Stimulated activated CD4-positive, alpha-beta T cell treated with anti-CD3 and anti-CD28 coated beads, Interleukin-12 subunit alpha, Interleukin-12 subunit beta, amount 100 ng/mL, for 4 hours (primary cell): Measurements from ENCODE around the gene MTUS2.

Experiments
- DNase-seq: peaks from one replicate; pipeline ENCODE4 v3.0.0-alpha.2; 2020

MTUS2 gene

DNA sequence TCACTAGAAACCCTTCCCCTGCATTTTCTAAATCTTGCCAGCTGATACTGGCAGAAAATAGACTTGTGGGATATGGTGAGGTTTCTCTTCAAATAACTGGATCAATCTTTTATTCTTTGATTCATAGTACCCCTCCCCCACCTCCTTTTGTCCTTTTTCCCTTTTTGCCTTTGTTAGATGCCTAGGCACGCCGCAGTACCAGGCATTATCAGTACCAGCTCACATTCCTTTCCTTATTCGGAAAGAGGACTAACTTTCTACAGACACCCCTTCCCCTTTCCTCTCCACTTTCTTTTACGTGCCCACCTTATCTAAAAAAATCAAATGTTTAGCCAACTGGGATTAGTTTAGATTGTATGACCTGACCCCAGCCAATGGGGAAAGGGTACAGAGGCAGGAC, 226.4 kb downstream of the MTUS2 start:
- no peak for DNase-seq

DNA sequence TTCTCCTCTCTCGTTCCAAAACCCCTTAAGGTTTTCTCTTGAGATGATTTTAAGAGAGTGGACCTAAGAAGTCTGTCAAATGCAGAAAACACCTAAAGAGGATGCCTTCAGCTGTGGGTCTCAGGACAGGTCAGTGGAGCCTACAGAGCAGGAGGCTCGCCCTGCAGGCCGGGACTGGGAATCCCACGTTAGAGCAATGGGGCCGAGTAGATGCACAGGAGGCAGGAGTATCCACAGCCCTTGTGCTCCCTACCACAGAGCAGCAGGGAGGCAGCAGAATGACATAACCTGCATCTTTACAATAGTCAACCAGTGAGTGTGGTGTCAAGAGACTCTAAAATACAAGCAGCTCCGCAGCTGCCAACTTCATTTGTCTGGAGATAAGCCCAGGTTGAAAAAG, 229.4 kb downstream of the MTUS2 start:
- DNase-seq = no peak

DNA sequence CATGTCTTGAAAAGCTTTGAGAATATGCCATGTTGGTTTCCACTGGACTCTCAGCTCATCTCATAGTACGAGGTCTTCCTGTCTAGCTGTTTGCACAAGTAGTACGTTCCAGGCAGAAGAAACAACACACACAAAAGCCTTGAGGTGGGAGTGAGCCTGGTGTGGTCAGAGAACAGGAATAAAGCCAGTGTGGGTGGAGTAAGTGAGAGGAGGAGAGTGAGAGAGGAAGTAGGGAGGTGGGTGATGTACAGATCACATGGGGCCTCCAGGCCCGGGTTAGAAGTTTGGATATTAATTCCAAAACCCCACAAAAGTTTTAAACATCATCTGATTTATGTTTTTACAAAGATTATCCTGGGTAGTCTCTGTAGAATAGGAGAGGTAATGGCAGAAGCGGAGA, 230.6 kb downstream of the MTUS2 start:
- no peak for DNase-seq

DNA sequence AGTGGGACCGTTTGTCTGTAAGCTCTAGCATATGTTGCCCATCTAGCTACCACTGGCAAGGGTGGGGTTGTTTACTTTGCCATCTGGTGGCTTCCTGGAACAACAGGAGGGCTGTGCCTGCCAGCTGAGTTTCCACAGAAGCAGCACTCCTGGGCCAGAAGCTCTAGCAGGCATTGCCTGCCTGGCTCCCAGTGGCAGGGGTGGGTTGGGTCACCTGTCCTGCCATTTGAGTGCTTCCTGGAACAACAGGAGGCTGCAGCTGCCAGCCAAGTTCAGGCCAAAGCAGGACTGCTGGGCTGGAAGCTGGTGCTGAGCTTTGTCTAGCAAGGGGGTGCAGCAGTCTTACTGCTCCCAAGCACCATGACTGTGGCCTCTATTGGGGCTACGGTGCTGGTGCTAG, 239.7 kb downstream of the MTUS2 start:
- no peak for DNase-seq

DNA sequence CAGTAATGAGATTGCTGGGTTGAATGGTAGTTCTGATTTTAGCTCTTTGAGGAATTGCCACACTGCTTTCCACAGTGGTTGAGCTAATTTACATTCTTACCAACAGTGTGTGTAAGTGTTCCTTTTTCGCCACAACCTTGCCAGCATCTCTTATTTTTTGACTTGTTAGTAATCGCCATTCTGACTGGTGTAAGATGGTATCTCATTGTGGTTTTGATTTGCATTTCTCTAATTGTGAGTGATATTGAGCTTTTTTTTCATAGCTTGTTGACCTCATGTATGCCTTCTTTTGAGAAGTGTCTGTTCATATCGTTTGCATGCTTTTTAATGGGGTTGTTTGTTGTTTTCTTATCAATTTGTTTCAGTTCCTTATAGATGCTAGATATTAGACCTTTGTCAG, 245.0 kb downstream of the MTUS2 start:
- DNase-seq = no peak

DNA sequence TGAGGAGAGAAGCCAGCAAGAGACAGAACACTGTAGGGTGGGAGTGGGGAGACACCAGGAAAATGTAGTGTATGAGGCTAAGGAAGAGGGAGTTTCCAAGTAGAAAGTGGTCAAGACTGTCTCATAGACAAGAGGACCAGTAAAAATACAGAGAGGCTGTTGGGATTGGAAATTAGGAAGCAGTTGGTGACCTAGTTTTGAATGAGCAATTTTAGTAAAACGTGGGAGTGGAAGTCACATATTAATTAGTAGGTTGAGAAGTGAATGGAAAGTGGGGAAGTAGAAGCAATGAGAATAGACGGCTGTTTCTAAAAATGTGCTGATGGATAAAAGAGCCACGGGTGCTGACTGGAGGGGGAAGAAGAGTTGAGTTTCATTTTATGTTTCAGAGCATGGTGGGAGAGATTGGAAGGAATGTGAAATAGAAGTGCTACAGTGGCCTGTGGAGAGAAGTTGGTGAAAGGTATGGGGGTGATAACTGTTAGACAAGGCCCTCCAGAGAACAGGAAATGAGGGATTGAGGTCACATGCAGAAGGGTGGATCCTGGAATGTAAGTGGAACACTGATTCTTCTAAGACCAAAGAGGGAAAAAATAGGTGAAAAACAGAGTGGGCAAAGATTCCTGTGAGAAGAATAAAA, 247.3 kb downstream of the MTUS2 start:
- DNase-seq = no peak

DNA sequence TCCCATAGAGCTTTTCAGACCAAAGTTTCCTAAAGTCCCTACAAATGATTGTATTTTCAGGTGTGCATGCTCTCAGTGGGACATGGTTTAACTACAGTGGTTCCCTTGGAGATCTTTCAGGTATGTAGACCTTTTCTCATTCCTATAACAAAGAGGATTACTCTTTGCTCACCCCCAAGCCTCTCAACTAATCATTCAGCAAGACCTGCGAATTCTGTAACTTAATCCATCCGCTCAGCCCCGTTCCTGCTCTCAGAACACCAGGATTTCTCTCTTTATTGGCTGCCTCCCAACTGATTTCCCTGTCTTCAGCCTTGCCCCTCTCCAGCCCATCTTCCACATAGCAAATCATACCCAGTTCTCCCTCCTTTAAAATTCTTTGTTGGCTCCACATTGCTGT, 253.6 kb downstream of the MTUS2 start:
- no peak for DNase-seq

DNA sequence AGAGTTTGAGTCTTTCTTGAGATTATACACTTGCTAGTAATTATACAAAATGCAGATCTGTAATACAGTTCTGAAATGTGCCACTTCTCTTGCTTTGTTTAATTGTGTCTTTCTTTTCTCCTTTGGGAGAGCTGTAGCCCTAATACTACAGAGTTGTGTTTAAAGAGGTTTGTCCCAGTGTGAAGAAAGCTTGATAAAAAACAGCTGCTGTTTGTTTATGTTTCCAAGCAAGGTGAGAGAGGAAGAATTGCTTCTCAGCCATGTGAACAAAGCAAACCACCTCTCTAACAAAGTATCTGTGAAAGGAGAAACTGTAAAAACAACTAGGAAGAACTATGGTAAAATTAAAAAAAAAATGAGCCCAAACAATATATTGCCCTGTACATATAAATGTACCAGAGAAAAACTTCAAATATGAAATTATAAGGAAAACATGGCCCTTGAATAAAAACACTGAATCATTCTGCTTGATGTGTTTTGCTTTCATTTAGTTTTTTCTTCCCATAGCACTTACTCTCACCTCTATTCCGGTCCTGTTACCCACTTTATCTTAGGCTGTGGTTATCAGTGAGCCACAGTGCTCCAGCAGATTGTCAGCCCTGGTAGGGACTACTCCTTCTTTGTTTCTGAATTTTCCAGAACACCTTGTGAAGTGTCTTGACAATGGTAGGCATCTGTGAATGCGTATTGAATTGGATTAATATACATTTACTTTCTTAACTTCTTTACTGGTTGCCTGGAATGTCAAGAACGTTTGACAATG, 257.1 kb downstream of the MTUS2 start:
- DNase-seq = no peak

DNA sequence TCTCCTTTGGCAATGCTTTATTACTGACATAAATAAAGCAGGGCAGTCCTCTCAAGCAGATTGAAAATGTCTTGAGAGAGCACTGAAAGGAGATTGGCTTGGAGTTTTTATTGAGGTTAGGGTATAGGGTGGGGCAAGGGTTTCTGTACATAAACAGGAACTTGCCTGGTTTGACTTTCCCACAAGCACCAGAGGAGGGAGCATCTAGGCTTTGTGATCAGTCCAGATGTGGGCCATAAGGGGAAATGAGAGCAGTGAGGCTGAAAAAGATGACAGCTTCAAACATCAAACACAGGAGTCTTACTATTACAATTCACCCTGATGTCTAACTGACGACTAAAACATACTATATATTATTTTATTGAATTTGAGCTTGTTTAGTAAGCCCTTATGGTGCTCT, 260.9 kb downstream of the MTUS2 start:
- DNase-seq = no peak

DNA sequence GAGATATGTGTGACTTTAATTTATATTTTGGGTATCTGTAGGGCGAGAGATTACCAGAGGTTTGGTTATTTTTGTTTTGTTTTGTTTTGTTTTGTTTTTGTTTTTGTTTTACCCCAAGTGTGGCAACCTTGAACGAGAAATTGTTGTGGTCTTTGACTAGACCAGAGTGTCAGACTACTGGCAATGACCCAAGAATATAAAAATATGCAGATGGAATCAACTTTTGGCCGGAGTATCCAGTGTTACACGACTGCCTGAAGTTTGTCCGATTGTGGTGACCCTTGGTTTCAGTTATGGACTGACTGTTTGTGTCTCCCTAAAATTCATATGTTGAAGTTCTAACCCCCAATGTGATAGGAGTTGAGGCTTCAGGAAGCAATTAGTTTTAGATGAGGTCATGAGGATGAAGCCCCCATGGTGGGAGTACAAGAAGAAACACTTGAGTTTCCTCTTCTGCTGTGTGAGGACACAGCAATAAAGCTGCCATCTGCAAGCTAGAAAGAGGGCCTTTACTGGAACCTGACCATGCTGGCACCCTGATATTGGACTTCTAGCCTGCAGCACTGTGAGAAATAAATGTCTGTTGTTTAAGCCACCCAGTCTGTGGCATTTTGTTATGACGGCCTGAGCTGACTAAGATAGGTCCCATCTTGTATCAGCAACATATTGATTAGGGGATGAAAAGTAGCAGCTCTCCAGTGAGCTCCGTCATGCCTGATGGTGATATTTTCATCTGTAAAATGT, 261.7 kb downstream of the MTUS2 start:
- no peak for DNase-seq

DNA sequence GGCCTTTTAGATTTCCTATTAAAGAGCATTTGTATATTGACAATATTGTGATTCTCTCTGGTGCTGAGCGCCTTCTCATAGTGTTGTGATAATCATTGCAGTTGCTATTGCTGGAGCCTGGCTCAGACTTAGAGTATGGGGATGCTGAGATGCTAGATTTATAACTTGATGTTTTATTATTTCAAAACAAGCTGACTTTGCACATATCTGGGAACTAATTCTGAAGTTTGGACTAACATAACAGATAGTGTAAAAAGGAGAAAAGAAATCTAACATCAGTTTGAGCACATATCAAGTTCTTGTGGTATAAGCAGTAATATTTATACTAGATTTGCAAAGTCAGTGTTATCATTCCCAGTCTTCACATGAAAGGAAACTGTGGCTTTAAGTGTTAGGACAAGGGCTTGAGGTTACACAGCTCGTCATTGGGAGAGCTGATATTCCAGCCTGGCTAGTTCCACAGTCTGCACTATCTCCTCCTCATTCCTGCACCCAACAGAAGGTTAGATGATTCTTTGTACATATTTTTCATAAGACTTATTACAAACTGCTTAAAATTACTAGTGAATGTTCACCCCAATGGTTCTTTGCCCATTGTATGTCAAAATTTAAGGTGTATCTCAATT, 279.8 kb downstream of the MTUS2 start:
- no peak for DNase-seq

DNA sequence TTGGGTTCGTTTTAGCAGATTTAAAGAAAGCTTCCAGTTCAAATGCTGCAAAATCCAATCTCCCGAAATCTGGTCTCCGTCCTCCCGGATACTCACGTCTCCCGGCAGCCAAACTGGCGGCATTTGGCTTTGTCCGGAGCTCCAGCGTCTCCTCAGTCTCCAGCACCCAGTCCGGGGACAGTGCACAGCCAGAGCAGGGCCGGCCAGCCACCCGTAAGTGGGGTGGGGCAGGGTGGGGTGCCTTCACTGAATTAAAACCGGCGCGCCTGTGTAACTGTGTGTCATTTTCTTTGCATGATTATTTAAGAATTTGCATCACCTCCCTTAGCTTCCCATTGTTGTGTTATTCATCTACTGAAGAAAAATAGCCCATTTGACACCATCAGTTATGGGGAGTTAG, 280.6 kb downstream of the MTUS2 start:
- DNase-seq = no peak

DNA sequence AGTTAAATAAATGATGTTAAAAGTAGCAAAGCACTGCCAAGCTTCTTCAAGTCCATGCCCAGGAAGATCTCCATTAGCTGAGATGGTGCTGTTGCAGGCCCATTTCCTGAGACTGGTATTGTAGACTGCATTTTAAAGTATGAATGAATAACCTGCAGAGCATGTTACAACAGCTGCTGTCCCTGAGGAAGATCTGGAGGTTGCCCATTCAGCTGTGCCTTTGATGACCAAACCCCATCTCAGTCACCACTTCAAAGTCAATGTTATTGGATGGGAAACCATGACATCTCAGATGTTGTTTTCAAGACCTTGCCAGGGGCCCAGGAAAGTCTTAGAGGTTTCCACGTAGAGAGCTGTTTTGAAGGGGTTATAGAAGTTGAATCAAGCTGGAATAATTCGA, 281.3 kb downstream of the MTUS2 start:
- DNase-seq = no peak

DNA sequence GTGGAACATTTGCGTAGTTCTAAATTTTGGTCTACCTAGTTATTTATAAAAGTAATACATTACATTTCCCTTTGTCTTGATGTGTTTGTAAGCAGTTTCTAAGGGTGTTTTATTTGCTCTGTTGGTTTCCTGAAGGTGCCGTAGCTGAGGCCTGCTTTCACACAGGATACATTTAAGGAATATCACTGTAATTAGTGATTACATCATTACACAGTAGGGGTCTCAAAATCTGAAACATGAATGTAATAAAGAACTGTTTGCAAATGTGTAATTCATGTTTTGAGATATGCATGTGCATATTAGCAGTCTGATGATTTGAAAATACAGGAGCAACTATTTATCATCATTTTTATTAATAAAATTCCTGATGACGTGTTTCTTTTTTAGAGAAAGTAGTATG, 281.8 kb downstream of the MTUS2 start:
- no peak for DNase-seq

DNA sequence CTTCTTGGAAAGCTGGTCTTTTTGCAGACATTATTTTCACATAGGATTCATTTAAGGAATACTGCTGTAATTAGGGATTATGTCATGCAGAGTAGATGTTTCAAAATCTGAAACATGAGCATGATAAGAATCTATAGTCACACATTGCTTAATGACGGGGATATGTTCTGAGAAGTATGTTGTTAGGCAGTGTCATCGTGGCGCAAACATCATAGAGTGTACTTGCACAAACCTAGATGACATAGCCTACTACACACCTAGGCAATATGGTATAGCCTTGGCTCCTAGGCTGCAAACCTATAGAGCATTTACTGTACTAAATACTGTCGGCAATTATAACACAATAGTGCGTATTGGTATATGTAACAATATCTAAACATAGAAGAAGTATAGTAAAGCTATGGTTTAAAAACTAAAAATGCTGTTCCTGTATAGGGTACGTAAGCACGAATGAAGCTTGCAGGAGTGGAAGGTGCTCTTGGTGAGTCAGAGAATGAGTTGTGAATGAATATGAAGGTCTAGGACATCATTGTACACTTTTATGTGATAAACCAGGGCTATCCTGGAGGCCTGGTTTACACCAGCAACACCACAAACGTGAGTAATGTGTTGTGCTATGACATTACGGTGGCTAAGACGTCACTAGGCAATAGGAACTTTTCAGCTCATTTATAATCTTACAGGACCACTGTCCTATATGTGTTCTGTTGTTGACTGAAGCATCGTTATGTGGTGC, 283.1 kb downstream of the MTUS2 start:
- DNase-seq = no peak

DNA sequence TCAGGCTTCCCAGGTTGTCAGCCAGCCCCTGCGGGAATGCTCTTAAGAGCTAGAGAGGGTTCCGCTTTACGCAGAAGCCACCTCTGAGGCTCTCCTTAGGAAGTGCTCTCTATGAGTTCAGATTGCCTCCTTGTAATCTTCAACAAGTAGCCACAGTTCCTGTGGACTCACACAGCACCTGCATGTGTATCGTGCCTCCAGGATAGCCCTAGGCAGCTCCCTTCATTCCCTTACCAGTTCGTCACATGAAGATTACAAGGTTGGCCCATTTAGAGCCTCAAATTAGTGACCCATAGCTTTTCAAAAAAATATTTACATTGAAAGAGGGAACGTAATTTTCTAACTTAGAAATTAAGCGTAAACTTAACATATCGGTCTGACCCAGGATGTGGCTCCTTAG, 284.3 kb downstream of the MTUS2 start:
- DNase-seq = no peak

DNA sequence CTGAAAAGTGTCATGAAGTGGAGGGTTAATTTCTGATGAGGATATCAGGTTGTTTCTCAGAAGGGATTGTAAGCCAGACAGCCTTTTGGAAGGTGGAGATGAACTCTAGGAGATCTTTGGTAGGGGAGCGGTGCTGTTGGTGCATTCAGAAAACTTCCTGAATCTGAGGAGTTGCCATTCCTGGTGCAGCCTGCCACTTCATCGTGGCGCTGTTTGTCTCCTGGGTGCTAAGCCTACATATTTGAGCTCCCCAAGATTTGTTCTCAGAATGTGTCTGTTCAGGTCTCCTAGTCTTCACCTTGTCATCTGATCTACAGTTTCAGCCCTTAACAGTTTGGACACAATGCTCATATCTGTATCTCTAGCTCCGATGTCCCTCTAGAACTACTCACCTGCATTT, 285.6 kb downstream of the MTUS2 start:
- no peak for DNase-seq

DNA sequence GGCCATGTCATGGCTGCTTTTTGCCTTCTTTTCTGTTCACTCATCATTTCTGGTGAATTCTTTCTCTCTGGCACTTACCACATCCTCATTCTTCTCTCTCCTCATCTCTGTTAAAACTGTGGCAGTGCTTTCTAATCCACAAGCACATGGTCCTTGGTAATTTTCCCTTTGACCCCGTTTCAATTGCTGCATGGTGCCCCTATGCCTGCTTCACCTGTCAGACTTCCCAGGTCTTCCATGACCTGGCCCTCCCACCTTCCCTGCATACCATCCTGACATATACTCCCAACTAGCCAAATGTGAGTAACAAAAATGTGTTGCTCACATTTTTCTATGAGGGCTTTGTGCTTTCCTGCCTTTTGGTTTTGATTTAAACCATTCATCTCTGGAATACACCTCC, 286.5 kb downstream of the MTUS2 start:
- no peak for DNase-seq

DNA sequence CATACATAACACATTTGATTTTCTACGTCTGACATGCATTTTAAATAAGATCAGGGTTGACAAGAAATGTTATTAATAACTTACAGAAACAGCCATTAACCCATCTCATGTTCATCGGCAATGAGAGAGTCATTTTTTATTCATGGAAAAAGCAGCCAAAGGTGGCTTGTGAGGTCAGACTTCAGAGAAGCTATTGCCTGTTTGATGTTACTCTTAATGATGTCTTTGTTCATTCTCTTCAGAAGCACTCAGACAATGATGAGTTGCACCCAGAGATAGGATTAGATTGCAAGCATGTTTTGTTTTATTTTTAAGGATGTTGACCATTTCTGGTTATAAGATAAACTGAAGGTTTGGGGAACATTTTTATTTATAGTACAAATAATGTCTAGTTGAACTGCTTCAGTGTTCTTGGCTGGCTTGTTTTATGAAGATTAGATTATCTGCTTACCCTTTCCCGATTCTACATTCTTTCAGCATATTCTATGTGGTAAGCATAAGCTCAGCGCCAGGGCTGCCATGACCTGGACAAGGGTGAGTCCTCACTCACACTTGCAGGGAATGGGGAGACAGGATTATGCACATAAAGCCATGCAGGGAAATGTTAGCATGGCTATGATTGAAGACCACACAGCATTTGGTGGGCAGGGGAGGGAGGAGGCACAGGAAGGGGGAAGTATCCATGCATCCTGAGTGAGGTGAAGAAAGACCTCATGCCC, 288.1 kb downstream of the MTUS2 start:
- DNase-seq = no peak

DNA sequence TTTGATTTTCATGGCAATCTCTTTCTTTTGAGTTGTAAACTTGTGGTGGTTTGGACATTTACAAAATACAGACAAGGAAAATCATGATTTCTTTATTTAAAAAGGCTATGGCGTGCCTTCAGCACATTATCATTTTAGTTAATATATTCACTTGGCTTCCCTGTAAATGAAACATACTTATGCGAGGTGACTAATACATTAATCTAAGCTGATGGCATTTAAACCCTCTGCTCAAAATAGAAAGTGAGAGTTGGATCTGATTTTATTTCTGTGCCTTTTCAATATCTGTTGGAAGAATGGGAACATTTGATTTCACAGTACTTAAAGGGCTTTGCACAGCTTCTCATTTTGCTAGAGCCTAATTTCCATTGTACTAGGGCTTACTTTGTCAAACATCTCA, 289.8 kb downstream of the MTUS2 start:
- DNase-seq = no peak

DNA sequence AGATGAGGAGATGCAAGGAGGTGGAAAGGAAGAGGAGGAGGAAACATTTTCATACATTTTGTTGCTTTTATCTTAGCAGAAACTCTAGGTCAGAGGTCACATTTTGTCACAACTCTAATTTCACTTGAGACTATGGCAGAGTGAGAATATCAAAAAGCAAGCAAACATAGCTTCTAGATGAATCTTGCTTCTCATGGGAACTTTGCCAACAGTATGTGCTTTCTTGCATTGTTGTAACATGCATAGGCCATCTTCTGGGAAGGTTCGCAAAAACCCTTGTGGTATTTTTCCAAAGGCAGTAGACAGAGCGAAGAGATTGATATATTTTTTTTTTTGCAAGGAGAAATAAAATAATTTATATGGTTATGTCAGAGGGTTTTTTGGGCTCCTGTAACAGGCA, 291.3 kb downstream of the MTUS2 start:
- no peak for DNase-seq

DNA sequence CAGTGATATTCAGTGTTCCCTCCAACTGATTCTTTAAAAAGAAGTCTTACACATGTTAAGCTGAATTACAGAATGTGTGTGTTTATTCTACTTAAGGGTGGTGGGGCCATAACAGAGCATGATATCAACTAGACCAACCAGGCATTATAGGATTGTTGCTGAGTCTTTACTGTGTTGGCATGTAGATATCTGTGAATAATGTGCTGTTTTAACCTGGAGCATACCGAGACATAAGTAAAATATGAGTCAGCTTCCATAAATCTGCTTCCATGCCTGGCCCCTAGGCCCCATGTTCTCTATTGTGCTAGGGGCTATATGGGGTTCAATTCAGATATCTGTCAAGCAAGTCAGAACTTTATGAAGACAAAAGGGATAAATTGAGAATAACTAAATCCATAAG, 295.7 kb downstream of the MTUS2 start:
- DNase-seq = no peak
